GM11168 (cell line): Measurements from ENCODE around the gene PCGF3.
"Not testable (repeated sequence)": the region's sequence is repeated elsewhere in the genome, so short reads cannot be mapped to it uniquely, and the experiment has no call there.

Experiments used
- in situ Hi-C: fragments of 300-500 bp; cut with MboI; formaldehyde crosslinking; loops from one replicate; pipeline ENCODE4 v1.12.0; 2022; ENCODE audit warnings: low sequenced_read_pairs; ENCODE audit not compliant: unreplicated experiment

PCGF3 gene

DNA sequence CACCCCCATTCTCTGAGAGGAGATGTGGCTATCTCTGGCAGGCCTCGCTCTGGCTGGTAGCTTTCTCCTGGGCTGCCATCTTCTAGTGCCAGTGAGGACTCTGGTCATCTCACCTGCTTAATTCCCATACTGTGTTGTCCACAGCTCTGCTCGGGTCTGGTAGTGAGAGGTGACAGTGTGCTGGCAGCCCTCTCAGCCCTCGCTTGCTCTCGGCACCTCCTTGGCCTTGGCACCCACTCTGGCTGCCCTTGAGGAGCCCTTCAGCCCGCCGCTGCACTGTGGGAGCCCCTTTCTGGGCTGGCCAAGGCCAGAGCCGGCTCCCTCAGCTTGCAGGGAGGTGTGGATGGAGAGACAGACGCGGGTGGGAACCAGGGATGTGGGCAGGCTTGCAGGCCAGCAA lies 67.6 kb downstream of the PCGF3 start:
- in situ Hi-C loops: no loop called here

DNA sequence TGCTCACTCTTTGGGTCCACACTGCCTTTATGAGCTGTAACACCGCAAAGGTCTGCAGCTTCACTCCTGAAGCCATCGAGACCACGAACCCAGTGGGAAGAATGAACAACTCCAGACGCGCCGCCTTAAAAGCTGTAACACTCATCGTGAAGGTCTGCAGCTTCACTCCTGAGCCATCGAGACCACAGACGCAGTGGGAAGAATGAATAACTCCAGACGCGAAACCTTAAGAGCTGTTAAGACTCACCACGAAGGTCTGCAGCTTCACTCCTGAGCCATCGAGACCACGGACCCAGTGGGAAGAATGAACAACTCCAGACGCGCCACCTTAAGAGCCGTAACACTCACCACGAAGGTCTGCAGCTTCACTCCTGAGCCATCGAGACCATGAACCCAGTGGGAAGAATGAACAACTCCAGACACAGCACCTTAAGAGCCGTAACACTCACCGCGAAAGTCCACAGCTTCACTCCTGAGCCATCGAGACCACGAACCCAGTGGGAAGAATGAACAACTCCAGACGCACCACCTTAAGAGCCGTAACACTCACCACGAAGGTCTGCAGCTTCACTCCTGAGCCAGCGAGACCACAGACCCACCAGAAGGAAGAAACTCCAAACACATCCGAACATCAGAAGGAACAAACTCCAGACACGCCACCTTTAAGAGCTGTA lies 68.9 kb downstream of the PCGF3 start:
- in situ Hi-C loops: not testable (repeated sequence)

DNA sequence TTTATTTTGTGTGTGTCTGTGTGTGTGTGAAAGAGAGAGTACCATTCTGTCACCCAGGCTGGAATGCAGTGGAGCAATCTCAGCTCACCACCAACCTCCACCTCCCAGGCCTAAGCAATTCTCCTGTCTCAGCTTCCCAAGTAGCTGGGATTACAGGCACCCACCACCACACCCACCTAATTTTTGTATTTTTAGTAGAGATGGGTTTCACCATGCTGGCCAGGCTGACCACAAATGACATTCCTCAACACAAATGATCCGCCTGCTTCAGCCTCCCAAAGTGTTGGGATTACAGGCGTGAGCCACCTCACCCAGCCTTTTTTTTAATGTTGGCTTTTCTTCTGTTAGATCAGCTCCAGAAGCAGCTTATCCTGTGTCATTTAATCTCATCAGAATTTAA lies 69.9 kb downstream of the PCGF3 start:
- in situ Hi-C loops: not testable (repeated sequence)

DNA sequence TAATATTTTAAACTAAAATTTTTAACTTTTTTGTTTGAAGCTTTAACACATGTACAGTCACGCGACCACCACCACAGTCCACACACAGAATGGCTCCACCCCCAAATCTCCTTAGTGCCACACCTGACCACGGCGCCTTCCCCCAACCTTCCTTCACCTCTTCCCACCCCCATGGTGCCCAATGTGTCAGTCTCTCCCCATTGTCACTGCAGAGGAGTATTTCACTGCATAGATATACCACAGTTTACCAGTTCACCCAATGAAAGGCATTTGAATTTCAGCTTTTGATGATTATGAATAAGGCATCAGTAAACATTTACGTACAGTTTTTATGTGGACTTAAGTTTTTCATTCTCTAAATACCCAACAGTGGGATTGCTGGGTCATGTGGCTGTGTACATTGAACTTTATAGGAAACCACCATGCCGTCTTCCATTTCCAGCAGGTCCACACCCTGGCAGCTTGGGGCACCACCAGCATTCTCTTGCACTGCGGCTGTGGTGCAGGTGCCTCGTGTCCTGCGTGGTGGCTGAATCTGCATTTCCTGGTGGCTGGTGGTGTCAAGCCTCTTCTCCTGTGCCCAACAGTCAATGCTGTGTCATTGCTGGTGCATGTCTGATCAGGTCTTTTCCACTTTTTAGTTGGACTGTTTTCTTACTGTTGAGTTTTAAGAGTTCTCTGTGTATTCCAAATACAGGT lies 71.3 kb downstream of the PCGF3 start:
- in situ Hi-C loops: no loop called here

DNA sequence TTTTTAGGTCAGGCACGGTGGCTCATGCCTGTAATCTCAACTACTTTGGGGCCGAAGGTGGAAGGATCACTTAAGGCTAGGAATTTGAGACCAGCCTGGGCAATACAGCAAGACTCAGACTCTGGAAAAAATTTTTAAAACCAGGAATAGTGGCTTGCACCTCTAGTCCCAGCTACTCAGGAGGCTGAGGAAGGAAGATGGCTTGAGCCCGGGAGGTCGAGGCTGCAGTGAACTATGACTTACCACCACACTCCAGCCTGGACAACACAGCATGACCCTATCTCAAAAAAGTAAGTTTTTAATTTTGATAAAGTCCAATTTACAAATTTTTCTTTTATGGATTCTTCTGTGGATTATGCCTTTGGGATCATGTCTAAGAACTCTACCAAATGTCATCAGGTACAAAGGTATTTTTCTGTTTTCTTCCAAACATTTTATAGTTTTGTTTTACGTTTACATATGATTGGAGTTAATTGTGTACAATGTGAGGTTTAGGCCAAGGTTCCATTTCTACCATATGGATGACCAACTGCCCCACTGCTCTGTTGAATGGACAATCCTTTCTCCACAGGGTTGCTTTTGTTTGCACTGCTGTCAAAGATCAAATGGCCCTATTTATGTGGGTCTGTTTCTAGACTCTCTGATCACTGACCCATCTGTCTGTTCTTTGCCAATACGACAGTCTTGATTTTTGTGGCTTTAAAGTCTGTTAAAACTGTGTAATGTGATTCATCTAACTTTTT lies 72.1 kb downstream of the PCGF3 start:
- in situ Hi-C loops: no loop called here

DNA sequence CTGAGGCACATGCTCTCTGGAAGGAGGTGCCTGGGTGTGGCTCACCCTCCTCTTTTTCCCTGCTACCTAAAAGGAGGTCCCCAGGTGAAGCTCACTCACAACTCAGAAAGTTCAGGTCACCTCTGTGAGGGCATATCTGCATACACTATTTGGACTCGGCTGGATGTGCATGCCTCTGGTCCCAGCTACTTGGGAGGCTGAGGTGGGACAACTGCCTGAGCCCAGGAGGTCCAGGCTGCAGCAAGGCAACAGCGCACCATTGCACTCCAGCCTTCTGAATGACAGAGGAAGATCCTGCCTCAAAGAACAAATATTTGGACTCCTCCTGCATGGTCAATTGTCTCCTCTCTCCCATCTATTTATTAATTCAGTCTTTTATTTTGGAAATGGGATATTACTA lies 73.9 kb downstream of the PCGF3 start:
- in situ Hi-C loops: no loop called here

DNA sequence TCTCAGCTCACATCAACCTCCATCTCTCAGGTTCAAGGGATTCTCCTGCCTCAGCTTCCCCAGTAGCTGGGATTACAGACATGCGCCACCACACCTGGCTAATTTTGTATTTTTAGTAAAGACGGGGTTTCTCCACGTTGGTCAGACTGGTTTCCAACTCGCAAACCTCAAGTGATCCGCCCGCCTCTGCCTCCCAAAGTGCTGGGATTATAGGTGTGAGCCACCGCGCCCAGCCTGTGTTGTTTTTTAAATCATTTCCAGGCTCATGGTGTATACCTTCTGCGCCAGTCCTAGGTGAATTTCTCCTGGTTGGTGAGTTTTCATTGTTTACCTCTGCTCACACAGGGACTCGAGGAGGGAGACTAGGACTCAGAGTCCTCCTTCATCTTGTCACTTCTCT lies 74.6 kb downstream of the PCGF3 start:
- in situ Hi-C loops: not testable (repeated sequence)

DNA sequence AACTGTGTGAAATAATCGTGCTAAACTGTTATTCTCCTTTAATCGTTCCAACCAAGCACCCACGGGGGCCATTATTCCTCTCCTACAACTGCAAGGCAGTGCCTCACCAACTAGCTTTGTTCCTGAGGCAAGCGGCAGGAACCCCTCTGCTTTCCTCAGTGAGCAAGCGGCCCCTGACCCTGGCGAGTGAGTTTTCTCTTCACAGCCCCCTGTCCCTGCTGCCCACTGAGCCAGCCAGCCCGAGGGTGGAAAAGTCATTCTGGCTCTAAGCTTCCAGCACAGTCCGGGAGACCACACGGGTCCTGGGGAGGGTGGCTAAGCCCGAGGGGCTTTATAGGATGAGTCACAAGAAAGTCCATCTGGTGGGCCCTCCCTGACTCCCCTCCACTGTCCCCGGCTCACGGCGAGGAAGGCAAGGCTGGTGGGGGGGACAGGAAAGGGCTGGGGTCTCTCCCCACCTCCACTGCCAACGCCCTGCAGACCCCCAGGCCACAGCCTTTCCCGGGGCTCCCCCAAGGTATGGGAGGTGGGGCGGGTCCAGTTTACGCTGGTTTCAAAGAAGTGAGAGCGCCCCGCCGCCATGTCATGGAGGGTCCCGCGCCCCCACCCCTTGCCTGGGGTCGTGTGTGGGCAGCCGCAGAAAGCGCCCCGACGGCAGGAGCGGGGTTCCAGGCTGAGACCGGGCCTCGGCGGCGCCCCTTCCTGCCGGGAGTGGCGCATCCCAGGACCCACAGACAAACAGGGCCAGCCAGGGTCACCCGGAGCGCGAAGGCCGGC lies 75.3 kb downstream of the PCGF3 start:
- in situ Hi-C loops: no loop called here

DNA sequence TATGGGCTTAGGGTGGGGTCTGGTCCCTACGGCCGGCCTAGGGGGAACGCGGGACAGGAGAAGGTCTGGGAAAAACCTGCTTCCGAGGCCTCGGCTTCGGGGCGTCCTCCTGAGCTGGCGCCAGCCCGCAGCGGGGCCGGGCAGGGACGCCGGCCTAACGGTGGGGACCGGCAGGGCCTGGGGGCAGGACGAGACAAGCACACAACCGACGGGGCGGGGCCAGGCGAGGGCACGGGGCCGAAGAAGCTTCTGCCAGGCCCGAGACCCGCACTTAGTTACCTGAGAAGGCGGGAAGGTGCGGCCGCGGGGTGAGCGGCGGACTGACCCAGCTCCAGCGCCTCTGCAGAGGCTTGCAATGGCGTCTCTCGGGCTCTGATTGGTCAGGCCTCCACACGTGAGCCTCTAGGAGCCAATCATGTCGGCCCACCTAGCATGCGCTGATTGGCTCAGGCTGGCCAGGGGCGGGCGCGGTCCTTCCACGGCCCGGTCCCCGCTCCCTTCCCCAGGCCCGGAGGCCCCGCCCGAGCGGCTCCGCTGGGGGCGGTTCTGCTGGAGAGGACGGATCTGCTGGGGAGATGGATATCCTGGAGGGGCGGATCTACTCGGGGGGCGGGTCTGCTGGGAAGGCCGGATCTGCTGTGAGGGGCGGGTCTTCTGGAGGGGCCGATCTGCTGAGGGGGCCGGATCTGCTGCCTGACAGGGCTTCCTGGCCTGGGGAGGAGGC lies 76.0 kb downstream of the PCGF3 start:
- in situ Hi-C loops: no loop called here

DNA sequence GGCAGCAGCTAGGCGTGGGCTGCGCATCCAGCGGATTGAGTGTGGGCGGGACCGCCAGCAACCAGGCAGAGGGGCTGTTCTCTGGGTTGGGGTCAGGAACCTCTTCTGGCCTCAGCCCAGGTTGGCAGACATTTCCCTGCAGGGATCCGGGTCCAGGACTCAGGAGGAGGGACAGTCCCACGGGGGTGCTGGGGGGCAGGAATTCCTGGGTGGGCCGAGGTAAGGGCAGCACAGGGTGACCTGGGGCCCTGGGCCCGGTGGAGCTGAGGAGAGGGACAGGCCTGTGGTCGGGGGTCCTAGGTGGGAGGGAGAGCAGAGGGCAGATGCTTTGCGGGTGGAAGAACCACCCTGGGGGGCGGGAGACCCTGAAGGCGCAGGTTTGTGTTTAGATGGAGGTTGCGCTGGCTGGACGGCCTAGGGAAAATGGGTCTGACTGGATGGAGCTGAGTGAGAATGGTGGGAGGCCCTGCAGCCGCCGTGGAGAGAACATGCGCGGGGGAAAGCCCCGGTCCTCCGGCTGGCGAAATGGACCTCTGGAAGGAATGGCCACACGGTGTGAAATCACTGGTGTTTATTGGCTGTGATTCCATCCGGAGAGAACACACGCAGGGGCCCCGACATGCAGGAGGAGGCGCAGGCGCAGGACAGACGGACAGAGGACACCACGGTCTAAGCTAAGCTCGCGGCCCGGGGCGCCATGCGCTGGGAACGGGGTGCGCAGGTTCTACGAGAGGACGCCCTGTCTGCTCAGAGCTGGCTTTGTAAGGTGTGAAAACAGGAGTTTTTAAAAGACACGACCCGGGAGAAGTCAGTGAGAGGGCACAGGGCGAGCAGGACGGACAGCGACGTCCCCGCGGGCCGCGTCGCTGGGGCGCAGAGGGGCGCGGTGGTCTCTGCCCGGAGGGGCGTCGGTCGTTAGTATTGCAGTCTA lies 79.0 kb downstream of the PCGF3 start:
- in situ Hi-C loops: no loop called here

DNA sequence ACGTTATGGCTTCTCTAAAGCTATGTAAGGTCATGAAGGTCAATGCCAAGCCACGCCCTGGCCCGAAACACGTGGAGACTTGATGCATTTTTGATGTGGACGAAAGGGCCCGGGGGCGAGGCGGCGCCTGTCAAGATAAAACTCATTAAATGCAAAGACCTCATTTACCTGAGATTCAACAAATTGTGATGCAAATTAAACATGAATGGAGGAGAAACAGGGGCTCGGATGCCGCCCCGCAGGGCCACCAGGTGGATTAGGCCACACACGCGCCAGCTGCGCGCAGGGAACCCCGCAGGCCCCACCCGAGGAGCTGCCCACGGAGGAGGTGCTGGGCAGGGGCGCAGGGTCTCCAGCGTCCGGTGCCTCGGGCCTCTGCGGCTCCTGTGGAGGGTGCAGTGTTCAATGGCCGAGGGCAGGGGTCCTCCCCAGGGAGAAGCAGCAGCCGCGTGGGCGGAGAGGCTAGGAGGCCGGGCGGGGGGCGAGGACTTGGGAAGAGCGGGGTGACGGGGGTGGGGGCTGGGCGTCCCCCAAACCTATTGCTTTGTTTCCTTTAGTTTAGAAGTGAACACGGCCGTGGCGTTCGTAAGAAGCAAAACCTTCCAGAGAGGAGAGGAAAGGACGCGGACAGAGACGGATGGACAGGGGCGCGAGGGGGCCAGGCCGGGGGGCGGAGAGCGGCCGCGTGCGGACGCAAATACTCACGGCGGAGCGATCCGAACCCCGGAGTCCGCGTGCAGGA lies 79.9 kb downstream of the PCGF3 start:
- in situ Hi-C loops: no loop called here

DNA sequence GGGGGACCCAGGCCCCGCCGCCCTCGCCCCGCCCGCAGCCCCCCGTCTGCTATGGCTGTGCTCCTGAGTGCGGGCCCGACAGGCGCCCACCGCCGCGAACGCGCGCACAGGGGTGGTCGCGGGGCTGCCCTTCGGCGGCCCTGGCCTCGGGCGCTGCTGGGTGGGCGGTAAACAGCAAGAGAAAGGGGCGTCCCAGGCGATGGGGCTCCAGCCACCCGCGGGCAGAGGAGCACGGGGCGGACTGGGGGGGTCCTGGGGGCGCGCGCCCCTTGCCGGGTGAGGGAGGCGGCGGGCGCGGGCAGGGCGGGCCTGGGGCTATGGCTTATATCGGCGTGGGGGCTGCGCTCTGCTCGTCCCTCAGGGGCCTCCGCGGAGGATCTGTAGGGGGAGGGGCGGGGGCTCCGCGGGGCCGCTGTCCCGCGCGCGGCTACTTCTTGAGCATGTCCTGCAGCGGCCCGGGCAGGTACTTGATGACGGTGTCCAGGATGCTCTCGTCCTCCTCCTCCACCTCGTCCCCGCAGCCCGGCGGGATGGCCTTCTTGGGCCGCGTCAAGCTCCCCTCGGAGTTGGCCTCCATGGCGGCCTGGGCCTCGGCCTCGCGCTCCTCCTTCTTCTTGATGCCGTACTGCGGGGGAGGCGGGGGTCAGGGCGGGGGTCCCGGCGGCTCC lies 80.6 kb downstream of the PCGF3 start:
- in situ Hi-C loops: no loop called here

DNA sequence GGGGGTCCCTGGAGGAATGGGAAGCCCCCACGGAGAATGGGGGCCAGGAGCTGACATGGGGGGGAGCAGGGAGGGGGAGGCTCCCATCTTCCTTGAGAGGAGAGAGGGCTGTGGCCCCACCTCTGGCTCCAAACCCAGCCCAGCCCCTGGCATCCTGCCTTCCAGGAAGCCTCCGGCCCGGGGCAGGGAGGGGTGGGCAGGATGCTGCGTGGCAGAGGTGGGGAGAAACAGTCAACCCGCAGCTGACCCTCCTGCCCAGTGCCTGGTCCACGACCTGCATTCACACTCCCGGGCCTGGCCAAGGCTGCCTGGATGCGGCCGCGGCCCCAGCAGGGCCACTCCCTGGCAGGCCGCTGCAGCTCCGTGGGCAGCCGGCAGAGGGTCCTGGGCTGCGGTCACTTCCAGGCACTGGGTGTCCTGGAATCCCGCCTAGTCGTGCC lies 81.2 kb downstream of the PCGF3 start:
- in situ Hi-C loops: no loop called here

DNA sequence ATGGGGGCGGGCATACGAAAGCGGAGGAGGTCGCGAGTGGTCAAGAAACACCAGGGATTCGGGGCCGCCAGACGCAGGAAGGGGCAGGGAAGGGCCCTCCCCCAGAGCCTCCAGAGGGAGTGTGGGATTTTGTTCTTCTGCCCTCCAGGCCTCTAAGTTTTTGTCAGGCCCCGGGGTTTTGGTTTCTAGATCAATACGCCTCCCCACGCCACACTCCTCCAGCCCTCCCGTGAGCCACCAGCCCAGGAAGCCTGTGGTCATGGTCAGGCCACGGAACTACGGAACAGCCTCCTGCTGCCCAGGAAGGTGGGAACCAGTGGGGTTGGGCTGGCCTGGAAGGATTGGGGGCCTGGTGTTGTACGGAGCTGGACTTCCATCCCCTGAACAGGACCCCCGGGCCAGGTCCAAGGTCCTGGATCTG lies 81.9 kb downstream of the PCGF3 start:
- in situ Hi-C loops: no loop called here

DNA sequence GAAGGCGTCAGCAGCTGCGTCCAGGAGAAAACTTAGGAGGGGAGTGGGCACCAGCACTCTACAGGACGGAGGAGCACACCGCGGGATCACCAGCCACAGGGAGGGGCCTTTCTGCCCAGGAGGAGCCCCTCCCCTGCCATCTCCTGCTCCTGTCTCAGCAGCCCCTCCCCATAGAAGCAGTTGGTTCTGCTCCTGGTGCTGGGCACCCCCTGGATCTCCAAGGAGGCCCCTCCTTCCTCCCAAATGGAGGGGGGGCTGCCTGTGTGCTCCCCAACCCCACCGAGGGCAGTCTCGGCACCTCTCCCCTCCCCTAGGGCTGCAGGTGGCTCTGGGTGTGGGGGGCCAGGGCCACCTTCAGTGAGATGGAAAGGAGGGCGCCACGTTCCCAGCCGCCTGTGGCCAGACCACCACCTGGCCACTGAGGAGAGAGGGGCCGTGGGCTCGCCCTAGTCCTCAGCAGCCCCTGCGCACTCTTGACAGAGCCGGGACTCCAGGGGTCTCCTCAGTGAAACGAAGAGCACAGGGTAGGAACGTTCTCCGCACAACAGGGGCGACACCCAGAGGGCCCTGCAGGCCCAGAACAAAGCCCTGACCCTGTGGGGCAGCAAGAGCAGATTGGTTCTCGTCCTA lies 82.5 kb downstream of the PCGF3 start:
- in situ Hi-C loops: no loop called here

DNA sequence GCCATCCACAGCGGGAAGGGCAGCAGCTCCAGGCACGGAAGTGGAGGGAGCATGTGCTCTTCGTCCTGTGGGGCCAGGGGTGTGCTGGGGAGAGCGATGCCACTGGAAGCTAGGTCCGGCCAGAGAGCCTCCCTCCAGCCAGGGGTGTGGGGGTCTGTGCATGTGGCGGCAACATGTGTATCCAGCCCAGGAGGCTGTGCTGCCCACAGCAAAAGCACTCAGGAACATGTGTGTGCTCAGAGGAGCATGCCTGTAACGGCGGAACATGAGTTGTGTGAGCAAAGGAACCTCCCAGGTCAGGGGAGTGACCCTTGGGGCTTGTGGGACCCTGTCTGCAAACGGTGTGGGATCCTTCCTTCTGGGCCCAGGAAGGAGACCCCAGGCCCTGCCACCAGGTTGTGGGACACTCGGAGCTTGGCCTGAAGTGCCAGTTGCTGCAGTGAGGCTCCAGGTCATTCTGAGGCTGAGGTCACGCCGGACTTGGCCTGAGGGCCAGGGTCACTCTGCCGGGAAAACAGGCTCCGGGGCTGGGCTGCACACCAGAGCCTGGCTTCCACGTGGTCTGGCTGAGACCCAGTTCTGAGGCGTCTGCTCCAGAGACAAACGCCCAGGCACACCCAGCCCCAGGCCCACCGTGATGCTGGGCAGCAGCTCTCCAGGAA lies 83.1 kb downstream of the PCGF3 start:
- in situ Hi-C loops: no loop called here
